ENCODE results near the gene SLC25A30. TPM values are rescaled to one million over a fixed set of nuclear protein-coding genes. Genes with fewer than 3 reads are reported as not detected.

Gene SLC25A30
- total RNA-seq, 1 donor from 2014 or later: 21.9 TPM

- H3K4me3 Mint-ChIP-seq (ENCODE audit: unreplicated experiment): no peak overlapping the region
- H3K4me1 Mint-ChIP-seq (ENCODE audit: unreplicated experiment): no peaks in the 10 kb centered on the region
- no peak for DNase-seq (ENCODE audit: low spot score)
- no peak for TF ChIP-seq CTCF (IDR thresholded peaks at IDR 0.05; ENCODE audit: unreplicated experiment)
- H3K27me3 Mint-ChIP-seq (ENCODE audit: unreplicated experiment): peaks cover 2% of the 10 kb centered on the region
- H3K36me3 Mint-ChIP-seq (ENCODE audit: low read depth, unreplicated experiment): peaks cover 5% of the 10 kb centered on the region
- H3K27ac Mint-ChIP-seq (ENCODE audit: unreplicated experiment): no peak overlapping the region
- H3K9me3 Mint-ChIP-seq (ENCODE audit: unreplicated experiment): no peaks in the 10 kb centered on the region
These were observed 38.2 kb upstream of the SLC25A30 start for GRCh38 chr13:45456196-45456972.

- no peaks in the 10 kb centered on the region for H3K4me1 Mint-ChIP-seq (ENCODE audit: unreplicated experiment)
- no peaks in the 10 kb centered on the region for H3K9me3 Mint-ChIP-seq (ENCODE audit: unreplicated experiment)
- no peak overlapping the region for H3K27ac Mint-ChIP-seq (ENCODE audit: unreplicated experiment)
- no peak overlapping the region for H3K4me3 Mint-ChIP-seq (ENCODE audit: unreplicated experiment)
- H3K36me3 Mint-ChIP-seq (ENCODE audit: low read depth, unreplicated experiment): peaks cover 5% of the 10 kb centered on the region
- DNase-seq (ENCODE audit: low spot score): no peak
- peaks cover 2% of the 10 kb centered on the region for H3K27me3 Mint-ChIP-seq (ENCODE audit: unreplicated experiment)
- no peak for TF ChIP-seq CTCF (IDR thresholded peaks at IDR 0.05; ENCODE audit: unreplicated experiment)
These were observed 36.0 kb upstream of the SLC25A30 start for GRCh38 chr13:45454204-45454603.

GRCh38 chr13:45451282-45451681 is 33.1 kb upstream of the SLC25A30 start:
- H3K4me1 Mint-ChIP-seq (ENCODE audit: unreplicated experiment): peaks cover 4% of the 10 kb centered on the region
- H3K27ac Mint-ChIP-seq (ENCODE audit: unreplicated experiment): no peak overlapping the region
- no peak overlapping the region for H3K4me3 Mint-ChIP-seq (ENCODE audit: unreplicated experiment)
- no peaks in the 10 kb centered on the region for H3K9me3 Mint-ChIP-seq (ENCODE audit: unreplicated experiment)
- no peak for TF ChIP-seq CTCF (IDR thresholded peaks at IDR 0.05; ENCODE audit: unreplicated experiment)
- no peaks in the 10 kb centered on the region for H3K36me3 Mint-ChIP-seq (ENCODE audit: low read depth, unreplicated experiment)
- no peaks in the 10 kb centered on the region for H3K27me3 Mint-ChIP-seq (ENCODE audit: unreplicated experiment)
- no peak for DNase-seq (ENCODE audit: low spot score)

GRCh38 chr13:45448965-45449559 is 30.9 kb upstream of the SLC25A30 start:
- DNase-seq (ENCODE audit: low spot score): no peak
- Mint-ChIP-seq H3K9me3 (ENCODE audit: unreplicated experiment) (no peaks in the 10 kb centered on the region), H3K27me3 (ENCODE audit: unreplicated experiment) (no peaks in the 10 kb centered on the region), H3K4me3 (ENCODE audit: unreplicated experiment) (no peak overlapping the region), H3K27ac (ENCODE audit: unreplicated experiment) (no peak overlapping the region), H3K36me3 (ENCODE audit: low read depth, unreplicated experiment) (no peaks in the 10 kb centered on the region), H3K4me1 (ENCODE audit: unreplicated experiment) (peaks cover 13% of the 10 kb centered on the region)
- TF ChIP-seq CTCF (IDR thresholded peaks at IDR 0.05; ENCODE audit: unreplicated experiment): no peak

GRCh38 chr13:45447050-45447661 is 29.0 kb upstream of the SLC25A30 start:
- Mint-ChIP-seq H3K27me3 (ENCODE audit: unreplicated experiment) (no peaks in the 10 kb centered on the region), H3K9me3 (ENCODE audit: unreplicated experiment) (no peaks in the 10 kb centered on the region), H3K36me3 (ENCODE audit: low read depth, unreplicated experiment) (no peaks in the 10 kb centered on the region), H3K27ac (ENCODE audit: unreplicated experiment) (no peak overlapping the region), H3K4me1 (ENCODE audit: unreplicated experiment) (peaks cover 13% of the 10 kb centered on the region), H3K4me3 (ENCODE audit: unreplicated experiment) (no peak overlapping the region)
- DNase-seq (ENCODE audit: low spot score): no peak
- no peak for TF ChIP-seq CTCF (IDR thresholded peaks at IDR 0.05; ENCODE audit: unreplicated experiment)

Measured in endothelial cell (in vitro differentiated cells).